ENCODE data around the gene MAGEH1. TPM values are rescaled to one million over a fixed set of nuclear protein-coding genes. Genes with fewer than 3 reads are reported as not detected.

MAGEH1 gene
- total RNA-seq, 6 donors from 2014 or later = 7.3 to 26.3 (median 25.6) TPM

GRCh38 chrX:55488593-55489313 is 36.8 kb downstream of the MAGEH1 start:
- peak overlapping the region; percentile 27 to 72 (median 54) for H3K4me3 ChIP-seq
- peak; percentile 72 to 91 for ATAC-seq (ENCODE audit: low FRiP score in 2 of 2)
- no peaks in the 10 kb centered on the region for H3K9me3 ChIP-seq
- 0 to 28% methylated on average over 1 to 51 of the region's 54 CpGs for WGBS, 2 donors
- peak overlapping the region; percentile 87 to 93 (median 91) for H3K27ac ChIP-seq
- H3K36me3 ChIP-seq = no peaks in the 10 kb centered on the region
- TF ChIP-seq CTCF (IDR thresholded peaks at IDR 0.05) (no peak), POLR2A (IDR thresholded peaks at IDR 0.05) (peak in 2 of 4 donors; percentile 4 to 52)
- DNase-seq = peak; percentile 56 to 93
- H3K27me3 ChIP-seq = no peaks in the 10 kb centered on the region
- H3K4me1 ChIP-seq = peaks cover 0 to 7% (median 0%) of the 10 kb centered on the region in 4 donors

- WGBS, 2 donors = 3 to 32% methylated on average over 26 to 34 of the region's 34 CpGs
- peak; percentile 52 to 66 for DNase-seq
- TF ChIP-seq EP300 (IDR thresholded peaks at IDR 0.05) (no peak), POLR2AphosphoS5 (IDR thresholded peaks at IDR 0.05) (peak; percentile 9 to 27), CTCF (IDR thresholded peaks at IDR 0.05) (no peak), POLR2A (IDR thresholded peaks at IDR 0.05) (peak in 1 of 4 donors; percentile 30)
- ATAC-seq (ENCODE audit: low FRiP score in 2 of 2) = peak; percentile 76 to 77
- Histone ChIP-seq H3K27me3 (no peaks in the 10 kb centered on the region), H3K36me3 (no peaks in the 10 kb centered on the region), H3K9me3 (no peaks in the 10 kb centered on the region), H3K4me1 (peaks cover 0 to 7% (median 0%) of the 10 kb centered on the region in 4 donors), H3K27ac (peak within 1 kb of the TSS; percentile 87 to 93 (median 91)), H3K4me3 (peak within 1 kb of the TSS; percentile 27 to 72 (median 54))
Measured at GRCh38 chrX:55489314-55490009, 37.5 kb downstream of the MAGEH1 start, which contains the start of gene USP51. Gene USP51, minus strand, starts transcription at chrX:55489848. Its CDS starts 909 bp downstream, at chrX:55488939.

- TF ChIP-seq EP300 (IDR thresholded peaks at IDR 0.05) = no peak
- no peak for TF ChIP-seq CTCF (IDR thresholded peaks at IDR 0.05)
- TF ChIP-seq POLR2AphosphoS5 (IDR thresholded peaks at IDR 0.05) = no peak
- TF ChIP-seq POLR2A (IDR thresholded peaks at IDR 0.05) = no peak
- Histone ChIP-seq H3K9me3 (no peaks in the 10 kb centered on the region), H3K27ac (peak overlapping the region; percentile 87 to 93 (median 91)), H3K4me1 (peaks cover 0 to 7% (median 0%) of the 10 kb centered on the region in 4 donors), H3K36me3 (no peaks in the 10 kb centered on the region), H3K4me3 (peak overlapping the region in 3 of 4 donors; percentile 50 to 72 (median 57)), H3K27me3 (no peaks in the 10 kb centered on the region)
- DNase-seq (no peak), ATAC-seq (ENCODE audit: low FRiP score in 2 of 2) (no peak)
- WGBS, 2 donors = 40 to 75% methylated on average over 3 to 4 of the region's 4 CpGs
Measured at GRCh38 chrX:55490121-55490520, 38.2 kb downstream of the MAGEH1 start.

- Histone ChIP-seq H3K27ac (no peak overlapping the region), H3K36me3 (no peaks in the 10 kb centered on the region), H3K4me3 (no peak overlapping the region), H3K4me1 (peaks cover 0 to 7% (median 0%) of the 10 kb centered on the region in 4 donors), H3K9me3 (no peaks in the 10 kb centered on the region), H3K27me3 (no peaks in the 10 kb centered on the region)
- no peak for DNase-seq
- 62 to 100% methylated on average over 1 to 4 of the region's 4 CpGs for WGBS, 2 donors
- ATAC-seq (ENCODE audit: low FRiP score in 2 of 2) = no peak
- TF ChIP-seq CTCF (IDR thresholded peaks at IDR 0.05) (no peak), POLR2AphosphoS5 (IDR thresholded peaks at IDR 0.05) (no peak), EP300 (IDR thresholded peaks at IDR 0.05) (no peak), POLR2A (IDR thresholded peaks at IDR 0.05) (no peak)
Measured at GRCh38 chrX:55490974-55491373, 39.0 kb downstream of the MAGEH1 start.

Small RNA genes within 50 kb of the gene (small RNA-seq; reads per million reads assigned to genes)
- 0 reads per million in 4 donors for gene MIR4536-2

Other genes with a start within 250 kb of the MAGEH1 start
- gene PAGE5, start 231.8 kb upstream of the MAGEH1 start, total RNA-seq = under 1 TPM in 1 of 6 donors, not detected in 5; 0.43 TPM
- not detected for gene PAGE3, start 187.2 kb upstream of the MAGEH1 start, total RNA-seq
- 1 to 10 TPM in 5 of 6 donors, under 1 TPM in 1; 0.55 to 4.4 (median 3.2) TPM for gene USP51, start 37.7 kb downstream of the MAGEH1 start, total RNA-seq
- gene FOXR2, start 171.3 kb downstream of the MAGEH1 start, total RNA-seq = not detected

Measured in upper lobe of left lung (tissue), 6 donors.